ENCODE measurements around the gene SUSD6. TPM values are rescaled to one million over a fixed set of nuclear protein-coding genes. Genes with fewer than 3 reads are reported as not detected.
A peak's percentile ranks its signal among the peaks of the same experiment; 100 is the strongest.

The SUSD6 gene
- polyA plus RNA-seq, 2 of the 4 experiments (the other 2 are of a cell fraction) = 4.3 to 7.0 TPM

DNA sequence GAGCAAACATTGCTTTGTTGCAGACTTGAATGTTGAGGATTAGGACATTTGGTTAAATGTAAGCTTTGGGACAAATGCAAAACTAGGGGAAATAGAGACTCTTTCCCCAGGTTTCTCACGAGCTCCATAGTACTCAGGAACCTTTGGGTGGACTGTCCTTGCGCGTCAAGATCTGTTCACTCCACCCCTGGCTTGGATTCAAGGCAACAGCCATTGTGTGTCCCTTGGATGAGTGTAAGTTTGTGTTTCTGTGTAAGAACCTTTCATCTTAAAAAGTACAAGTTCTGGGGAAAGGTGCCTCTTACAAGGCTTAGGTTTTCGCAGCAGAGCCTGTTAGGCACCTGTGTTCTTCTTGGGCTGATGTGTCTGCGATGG is 3.7 kb downstream of the SUSD6 start (continued):
- TF ChIP-seq, protein P1, sequence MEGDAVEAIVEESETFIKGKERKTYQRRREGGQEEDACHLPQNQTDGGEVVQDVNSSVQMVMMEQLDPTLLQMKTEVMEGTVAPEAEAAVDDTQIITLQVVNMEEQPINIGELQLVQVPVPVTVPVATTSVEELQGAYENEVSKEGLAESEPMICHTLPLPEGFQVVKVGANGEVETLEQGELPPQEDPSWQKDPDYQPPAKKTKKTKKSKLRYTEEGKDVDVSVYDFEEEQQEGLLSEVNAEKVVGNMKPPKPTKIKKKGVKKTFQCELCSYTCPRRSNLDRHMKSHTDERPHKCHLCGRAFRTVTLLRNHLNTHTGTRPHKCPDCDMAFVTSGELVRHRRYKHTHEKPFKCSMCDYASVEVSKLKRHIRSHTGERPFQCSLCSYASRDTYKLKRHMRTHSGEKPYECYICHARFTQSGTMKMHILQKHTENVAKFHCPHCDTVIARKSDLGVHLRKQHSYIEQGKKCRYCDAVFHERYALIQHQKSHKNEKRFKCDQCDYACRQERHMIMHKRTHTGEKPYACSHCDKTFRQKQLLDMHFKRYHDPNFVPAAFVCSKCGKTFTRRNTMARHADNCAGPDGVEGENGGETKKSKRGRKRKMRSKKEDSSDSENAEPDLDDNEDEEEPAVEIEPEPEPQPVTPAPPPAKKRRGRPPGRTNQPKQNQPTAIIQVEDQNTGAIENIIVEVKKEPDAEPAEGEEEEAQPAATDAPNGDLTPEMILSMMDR (IDR thresholded peaks at IDR 0.05) = no peak
- no peak for TF ChIP-seq MAZ (IDR thresholded peaks at IDR 0.05; ENCODE audit: borderline replicate concordance, low read depth, low read length)
- no peak for TF ChIP-seq CHD4 (IDR thresholded peaks at IDR 0.05; ENCODE audit: borderline replicate concordance)
- TF ChIP-seq TFCP2L1 (CRISPR knock-in tag; IDR thresholded peaks at IDR 0.05) = no peak

DNA sequence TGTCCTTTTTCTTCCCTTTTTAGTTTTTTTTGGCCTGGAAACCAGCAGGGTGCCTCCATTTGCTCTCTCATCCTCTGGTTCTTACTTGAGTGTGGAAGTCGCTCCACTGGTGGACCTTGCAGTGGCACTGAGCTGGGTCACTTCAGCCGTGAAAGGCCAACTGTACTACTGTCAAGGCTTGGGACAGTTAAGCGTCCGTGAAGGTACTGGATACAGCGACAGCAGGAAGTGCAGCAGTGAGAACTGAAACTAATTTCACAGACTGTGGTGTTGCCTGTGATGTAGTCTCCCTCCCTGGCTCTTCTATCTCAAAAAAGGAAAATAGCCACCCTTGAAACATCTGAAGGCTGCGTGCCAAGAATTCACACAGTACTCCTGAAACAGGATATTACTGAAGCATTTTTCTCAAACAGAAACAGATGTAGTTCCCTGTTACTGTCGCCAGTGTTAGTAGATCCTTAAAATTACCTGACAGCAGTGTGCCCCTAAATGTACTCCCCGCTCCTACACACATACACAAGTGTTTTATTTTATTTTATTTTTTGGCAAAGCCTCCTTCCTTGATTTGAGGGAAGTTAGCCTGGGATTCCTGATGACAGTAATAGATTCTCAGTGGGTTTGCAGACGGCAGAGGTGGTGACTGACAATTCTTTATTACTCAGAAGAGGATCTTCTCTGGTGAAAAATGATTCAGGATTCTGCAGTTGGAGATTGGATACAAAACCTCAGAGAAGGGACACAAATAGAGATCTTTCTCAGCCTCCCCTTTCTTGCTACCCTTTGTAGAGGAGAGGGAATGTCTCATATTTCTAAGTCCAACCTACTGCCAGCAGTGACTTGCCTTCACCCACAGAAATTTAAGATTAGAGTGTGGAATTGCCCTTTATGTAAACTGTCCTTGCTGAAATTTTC is 4.4 kb downstream of the SUSD6 start:
- TF ChIP-seq NPAS2 (CRISPR knock-in tag; IDR thresholded peaks at IDR 0.05; ENCODE audit: borderline replicate concordance) (no peak), SREBF2 (IDR thresholded peaks at IDR 0.05) (no peak)
- no peak for FAIRE-seq
- H3K4me2 ChIP-seq = no peak overlapping the region
- H3K27ac ChIP-seq = no peak overlapping the region
- no peak overlapping the region for H3K4me3 ChIP-seq
- no peak for ATAC-seq
- WGBS (ENCODE audit: missing lambda C conversion rate) = 85% methylated on average over 9 of the region's 9 CpGs
- DNase-seq (ENCODE audit: low read depth in 1 of 2, low spot score in 1 of 2) = no peak
- ChIA-PET POLR2A (no interaction called here), CTCF (interaction anchor here (0.9 to 1.1 kb wide), 2 partner anchors 8 to 111 kb away, joined by 3 read pairs; no protein-coding TSS in a partner anchor)
- H3K9me3 ChIP-seq = no peaks in the 10 kb centered on the region
- H3K4me1 ChIP-seq = peaks cover 11% of the 10 kb centered on the region

DNA sequence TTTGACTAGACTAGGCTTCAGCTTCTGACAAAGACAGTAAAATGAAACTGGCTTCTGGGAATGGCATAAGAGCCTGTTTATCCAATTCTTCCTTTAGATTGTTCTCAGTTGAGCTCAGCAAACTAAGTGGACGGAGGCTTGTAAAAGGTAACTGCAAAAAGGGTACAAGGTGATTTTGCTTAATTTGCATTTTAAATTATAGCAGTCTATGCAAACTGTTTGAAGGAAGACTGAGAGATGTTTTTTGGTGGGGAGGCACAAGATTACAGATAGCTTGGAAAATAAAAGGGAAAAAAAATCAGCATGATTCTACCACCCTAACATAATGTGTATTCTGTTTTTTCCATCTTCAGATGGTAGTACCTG is 5.0 kb downstream of the SUSD6 start:
- CTCF ChIA-PET = interaction anchor here (1.5 kb wide), 1 partner anchor 110 kb away, joined by 5 read pairs; no protein-coding TSS in a partner anchor
- peak; percentile 48 for TF ChIP-seq MAFK (IDR thresholded peaks at IDR 0.05; ENCODE audit: partially characterized antibody)
- TF ChIP-seq NPAS2 (CRISPR knock-in tag; IDR thresholded peaks at IDR 0.05; ENCODE audit: borderline replicate concordance) = no peak
- no peak for TF ChIP-seq GATA3 (IDR thresholded peaks at IDR 0.05; ENCODE audit: borderline replicate concordance)
- TF ChIP-seq ZC3H11A (IDR thresholded peaks at IDR 0.05) = no peak
- no peaks in the 10 kb centered on the region for H3K9me3 ChIP-seq
- POLR2A ChIA-PET = no interaction called here
- FAIRE-seq = no peak
- WGBS (ENCODE audit: missing lambda C conversion rate) = 88% methylated on average over 1 of the region's 1 CpG
- H3K4me3 ChIP-seq = no peak overlapping the region
- peaks cover 14% of the 10 kb centered on the region for H3K4me1 ChIP-seq
- no peak for DNase-seq (ENCODE audit: low read depth in 1 of 2, low spot score in 1 of 2)
- no peak for ATAC-seq
- no peak overlapping the region for H3K27ac ChIP-seq
- no peak overlapping the region for H3K4me2 ChIP-seq

DNA sequence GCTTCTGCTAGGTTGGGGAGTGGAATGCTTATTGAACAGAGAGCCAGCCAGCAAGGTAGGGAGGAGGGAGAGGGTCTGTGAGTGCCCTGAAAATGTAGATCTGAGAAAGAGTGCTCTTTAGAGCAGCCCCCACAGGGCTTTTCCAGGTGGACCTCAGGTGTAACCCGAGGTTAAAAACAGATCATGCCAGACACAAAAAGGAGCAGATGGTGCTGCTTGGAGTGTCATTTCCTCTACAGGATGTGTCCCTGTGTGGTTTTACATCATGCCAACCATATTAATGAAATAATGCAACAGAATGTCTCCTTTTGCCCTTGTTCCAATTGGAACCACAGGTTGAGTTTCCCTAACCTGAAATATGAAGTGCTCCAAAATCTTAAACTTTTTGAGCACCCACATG is 6.4 kb downstream of the SUSD6 start:
- FAIRE-seq (no peak), DNase-seq (ENCODE audit: low read depth in 1 of 2, low spot score in 1 of 2) (no peak), ATAC-seq (no peak)
- POLR2A ChIA-PET = no interaction called here
- Histone ChIP-seq H3K9me3 (no peaks in the 10 kb centered on the region), H3K4me1 (peaks cover 11% of the 10 kb centered on the region; the same call in 2 of the 3 replicates), H3K27ac (no peak overlapping the region), H3K4me3 (no peak overlapping the region), H3K4me2 (no peak overlapping the region)
- CTCF ChIA-PET = interaction anchor here (0.9 to 1.5 kb wide), 2 partner anchors 18 to 109 kb away, joined by 3 to 5 read pairs; no protein-coding TSS in a partner anchor
- 89% methylated on average over 1 of the region's 1 CpG for WGBS (ENCODE audit: missing lambda C conversion rate)
- TF ChIP-seq RNF2 (IDR thresholded peaks at IDR 0.05; ENCODE audit: borderline replicate concordance, low read depth) (no peak), KDM1A (IDR thresholded peaks at IDR 0.05; ENCODE audit: low read depth) (no peak)

DNA sequence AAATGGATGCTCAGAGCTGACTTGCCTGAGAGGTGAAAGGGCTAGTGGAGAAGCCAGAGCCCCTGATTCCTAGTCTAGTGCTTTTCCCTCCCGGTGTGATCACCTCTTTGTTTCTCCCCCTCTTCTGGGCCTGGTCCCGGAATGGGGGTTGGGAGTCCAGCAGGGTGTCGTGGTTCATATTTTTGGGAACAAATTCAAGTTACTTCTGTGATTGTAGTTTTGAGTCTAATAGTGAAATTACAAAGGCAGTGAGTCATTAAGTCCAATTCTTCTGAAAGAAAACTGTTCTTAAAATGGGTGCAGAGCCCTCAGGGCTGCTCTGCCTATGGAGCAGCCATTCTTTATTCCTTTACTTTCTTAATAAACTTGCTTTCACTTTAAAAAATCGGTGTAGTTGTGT is 7.6 kb downstream of the SUSD6 start:
- H3K4me2 ChIP-seq = no peak overlapping the region
- ATAC-seq (no peak), DNase-seq (ENCODE audit: low read depth in 1 of 2, low spot score in 1 of 2) (no peak), FAIRE-seq (no peak)
- ChIA-PET POLR2A (no interaction called here), CTCF (no interaction called here)
- H3K4me3 ChIP-seq = no peak overlapping the region
- H3K4me1 ChIP-seq = 0 out of 3 replicates have a peak, but pooled peaks cover 3% of the 10 kb centered on the region
- no peak overlapping the region for H3K27ac ChIP-seq
- H3K9me3 ChIP-seq = no peaks in the 10 kb centered on the region
- WGBS (ENCODE audit: missing lambda C conversion rate) = 64% methylated on average over 4 of the region's 4 CpGs
- no peak for TF ChIP-seq TFCP2L1 (CRISPR knock-in tag; IDR thresholded peaks at IDR 0.05)
- TF ChIP-seq POLR2AphosphoS2 (conservative IDR thresholded peaks at IDR 0.05; ENCODE audit: low read length) = no peak
- no peak for TF ChIP-seq EHMT2 (IDR thresholded peaks at IDR 0.05; ENCODE audit: low read depth)
- no peak for TF ChIP-seq ZFP36 (IDR thresholded peaks at IDR 0.05; ENCODE audit: borderline replicate concordance, partially characterized antibody)
- no peak for TF ChIP-seq POLR2A (IDR thresholded peaks at IDR 0.05; ENCODE audit: low read length)
- no peak for TF ChIP-seq KDM1A (IDR thresholded peaks at IDR 0.05; ENCODE audit: low read depth)
- TF ChIP-seq CBX8 (IDR thresholded peaks at IDR 0.05) = no peak
- no peak for TF ChIP-seq KDM5A (IDR thresholded peaks at IDR 0.05)
- TF ChIP-seq RCOR1 (IDR thresholded peaks at IDR 0.05; ENCODE audit: low read depth, low read length) = no peak
- TF ChIP-seq MYC (IDR thresholded peaks at IDR 0.05; ENCODE audit: borderline replicate concordance, low read length) = no peak
- TF ChIP-seq FOSB (CRISPR knock-in tag; IDR thresholded peaks at IDR 0.05) = no peak
- TF ChIP-seq, protein P1 (IDR thresholded peaks at IDR 0.05) = no peak
- TF ChIP-seq, protein P2, sequence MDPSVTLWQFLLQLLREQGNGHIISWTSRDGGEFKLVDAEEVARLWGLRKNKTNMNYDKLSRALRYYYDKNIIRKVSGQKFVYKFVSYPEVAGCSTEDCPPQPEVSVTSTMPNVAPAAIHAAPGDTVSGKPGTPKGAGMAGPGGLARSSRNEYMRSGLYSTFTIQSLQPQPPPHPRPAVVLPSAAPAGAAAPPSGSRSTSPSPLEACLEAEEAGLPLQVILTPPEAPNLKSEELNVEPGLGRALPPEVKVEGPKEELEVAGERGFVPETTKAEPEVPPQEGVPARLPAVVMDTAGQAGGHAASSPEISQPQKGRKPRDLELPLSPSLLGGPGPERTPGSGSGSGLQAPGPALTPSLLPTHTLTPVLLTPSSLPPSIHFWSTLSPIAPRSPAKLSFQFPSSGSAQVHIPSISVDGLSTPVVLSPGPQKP (IDR thresholded peaks at IDR 0.05; ENCODE audit: low read depth, low read length) = no peak
- TF ChIP-seq, protein P3, sequence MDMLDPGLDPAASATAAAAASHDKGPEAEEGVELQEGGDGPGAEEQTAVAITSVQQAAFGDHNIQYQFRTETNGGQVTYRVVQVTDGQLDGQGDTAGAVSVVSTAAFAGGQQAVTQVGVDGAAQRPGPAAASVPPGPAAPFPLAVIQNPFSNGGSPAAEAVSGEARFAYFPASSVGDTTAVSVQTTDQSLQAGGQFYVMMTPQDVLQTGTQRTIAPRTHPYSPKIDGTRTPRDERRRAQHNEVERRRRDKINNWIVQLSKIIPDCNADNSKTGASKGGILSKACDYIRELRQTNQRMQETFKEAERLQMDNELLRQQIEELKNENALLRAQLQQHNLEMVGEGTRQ (IDR thresholded peaks at IDR 0.05) = no peak
